MCF 10A (cell line): ENCODE measurements around the gene SLC40A1. TPM values are rescaled to one million over a fixed set of nuclear protein-coding genes. Genes with fewer than 3 reads are reported as not detected.

Experiments used
- BruUV-seq: library from RNA; stranded (reverse); fragments of 400-500 nt; replicated peaks from 2 replicates; lab custom pipeline; 2021; lab: Mats Ljungman, UMichigan
- CTCF ChIA-PET: fragments of 300-600 bp; sonication (Branson Sonifier 250); formaldehyde crosslinking; extraction: SDS; loops from one replicate; lab custom pipeline; 2021; ENCODE audit warnings: antibody characterized with exemption, inconsistent platforms; lab: Yijun Ruan, JAX
- POLR2A ChIA-PET: fragments of 300-600, 350-650 bp; sonication (Branson Sonifier 250); formaldehyde crosslinking; extraction: SDS; loops from one replicate; lab custom pipeline; 2020; ENCODE audit warnings: antibody characterized with exemption, inconsistent platforms; lab: Yijun Ruan, JAX
- DNase-seq: peaks from one replicate; pipeline ENCODE4 v3.0.0-alpha.2; 2018; ENCODE audit not compliant: unreplicated experiment
- H3K27ac Mint-ChIP-seq: one replicate; pipeline ENCODE4 v1.8.0; 2022; ENCODE audit warnings: mild to moderate bottlenecking, low read depth, mixed read lengths; ENCODE audit not compliant: unreplicated experiment
- H3K27me3 Mint-ChIP-seq: one replicate; pipeline ENCODE4 v1.8.0; 2022; ENCODE audit warnings: mixed read lengths; ENCODE audit not compliant: insufficient read depth, unreplicated experiment
- H3K36me3 Mint-ChIP-seq: one replicate; pipeline ENCODE4 v1.8.0; 2022; ENCODE audit warnings: mild to moderate bottlenecking, moderate library complexity, mixed read lengths; ENCODE audit not compliant: insufficient read depth, unreplicated experiment
- H3K4me1 Mint-ChIP-seq: one replicate; pipeline ENCODE4 v1.8.0; 2022; ENCODE audit warnings: mixed read lengths; ENCODE audit not compliant: insufficient read depth, unreplicated experiment
- H3K4me3 Mint-ChIP-seq: one replicate; pipeline ENCODE4 v1.8.0; 2022; ENCODE audit warnings: mild to moderate bottlenecking, moderate library complexity, mixed read lengths; ENCODE audit not compliant: unreplicated experiment
- H3K9me3 Mint-ChIP-seq: one replicate; pipeline ENCODE4 v1.8.0; 2022; ENCODE audit warnings: mixed read lengths; ENCODE audit not compliant: unreplicated experiment
- intact Hi-C: fragments of 100-400 bp; cut with micrococcal nuclease; formaldehyde crosslinking; loops from 2 replicates; pipeline ENCODE4 v1.14.1; 2022
- total RNA-seq: library from RNA; stranded (reverse); gene quantifications from 2 replicates; pipeline ENCODE4 v1.2.3, GENCODE V29; 2022
- TF ChIP-seq, protein P1 (sequence below): fragments of 200-600 bp; IDR thresholded peaks from one replicate; pipeline ENCODE4 v1.8.0; 2022; ENCODE audit warnings: antibody characterized with exemption, mild to moderate bottlenecking; ENCODE audit not compliant: unreplicated experiment

Gene SLC40A1
- total RNA-seq, 1 experiment from 2014 or later, result not detected

DNA sequence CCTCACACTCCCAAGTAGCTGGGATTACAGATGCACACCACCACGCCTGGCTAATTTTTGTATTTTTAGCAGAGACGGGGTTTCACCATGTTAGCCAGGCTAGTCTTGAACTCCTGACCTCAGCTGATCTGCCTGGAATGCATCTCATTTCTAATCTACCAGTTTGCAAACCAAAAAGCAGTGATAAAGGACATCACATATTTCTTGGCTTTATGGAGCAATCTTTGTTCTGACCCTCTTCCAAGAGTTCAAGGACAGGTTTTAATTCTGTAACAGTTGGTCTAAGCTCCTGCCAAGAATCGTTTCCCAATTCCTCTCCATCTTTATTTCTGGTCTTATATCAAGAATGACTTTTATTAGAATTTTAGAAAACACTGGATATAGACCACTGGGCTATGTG is 67.7 kb downstream of the SLC40A1 start:
- Mint-ChIP-seq H3K27ac (no peak overlapping the region), H3K4me1 (no peaks in the 10 kb centered on the region), H3K36me3 (no peaks in the 10 kb centered on the region), H3K9me3 (peaks cover 6% of the 10 kb centered on the region), H3K27me3 (no peaks in the 10 kb centered on the region), H3K4me3 (no peak overlapping the region)
- no peak for DNase-seq
- BruUV-seq, result no TSS peak
- TF ChIP-seq, protein P1, sequence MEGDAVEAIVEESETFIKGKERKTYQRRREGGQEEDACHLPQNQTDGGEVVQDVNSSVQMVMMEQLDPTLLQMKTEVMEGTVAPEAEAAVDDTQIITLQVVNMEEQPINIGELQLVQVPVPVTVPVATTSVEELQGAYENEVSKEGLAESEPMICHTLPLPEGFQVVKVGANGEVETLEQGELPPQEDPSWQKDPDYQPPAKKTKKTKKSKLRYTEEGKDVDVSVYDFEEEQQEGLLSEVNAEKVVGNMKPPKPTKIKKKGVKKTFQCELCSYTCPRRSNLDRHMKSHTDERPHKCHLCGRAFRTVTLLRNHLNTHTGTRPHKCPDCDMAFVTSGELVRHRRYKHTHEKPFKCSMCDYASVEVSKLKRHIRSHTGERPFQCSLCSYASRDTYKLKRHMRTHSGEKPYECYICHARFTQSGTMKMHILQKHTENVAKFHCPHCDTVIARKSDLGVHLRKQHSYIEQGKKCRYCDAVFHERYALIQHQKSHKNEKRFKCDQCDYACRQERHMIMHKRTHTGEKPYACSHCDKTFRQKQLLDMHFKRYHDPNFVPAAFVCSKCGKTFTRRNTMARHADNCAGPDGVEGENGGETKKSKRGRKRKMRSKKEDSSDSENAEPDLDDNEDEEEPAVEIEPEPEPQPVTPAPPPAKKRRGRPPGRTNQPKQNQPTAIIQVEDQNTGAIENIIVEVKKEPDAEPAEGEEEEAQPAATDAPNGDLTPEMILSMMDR, result no peak
- intact Hi-C loops, result no loop called here
- CTCF ChIA-PET, result no interaction called here
- POLR2A ChIA-PET, result no interaction called here

- H3K36me3 Mint-ChIP-seq, result no peaks in the 10 kb centered on the region
- H3K27ac Mint-ChIP-seq, result no peak overlapping the region
- no peak for DNase-seq
- no TSS peak for BruUV-seq
- no peaks in the 10 kb centered on the region for H3K27me3 Mint-ChIP-seq
- H3K9me3 Mint-ChIP-seq, result peaks cover 6% of the 10 kb centered on the region
- ChIA-PET POLR2A (no interaction called here), CTCF (no interaction called here)
- H3K4me3 Mint-ChIP-seq, result no peak overlapping the region
- intact Hi-C loops, result no loop called here
- no peaks in the 10 kb centered on the region for H3K4me1 Mint-ChIP-seq
- TF ChIP-seq, protein P1, result no peak
Observed at GRCh38 chr2:189511960-189512319, 68.6 kb downstream of the SLC40A1 start.

DNA sequence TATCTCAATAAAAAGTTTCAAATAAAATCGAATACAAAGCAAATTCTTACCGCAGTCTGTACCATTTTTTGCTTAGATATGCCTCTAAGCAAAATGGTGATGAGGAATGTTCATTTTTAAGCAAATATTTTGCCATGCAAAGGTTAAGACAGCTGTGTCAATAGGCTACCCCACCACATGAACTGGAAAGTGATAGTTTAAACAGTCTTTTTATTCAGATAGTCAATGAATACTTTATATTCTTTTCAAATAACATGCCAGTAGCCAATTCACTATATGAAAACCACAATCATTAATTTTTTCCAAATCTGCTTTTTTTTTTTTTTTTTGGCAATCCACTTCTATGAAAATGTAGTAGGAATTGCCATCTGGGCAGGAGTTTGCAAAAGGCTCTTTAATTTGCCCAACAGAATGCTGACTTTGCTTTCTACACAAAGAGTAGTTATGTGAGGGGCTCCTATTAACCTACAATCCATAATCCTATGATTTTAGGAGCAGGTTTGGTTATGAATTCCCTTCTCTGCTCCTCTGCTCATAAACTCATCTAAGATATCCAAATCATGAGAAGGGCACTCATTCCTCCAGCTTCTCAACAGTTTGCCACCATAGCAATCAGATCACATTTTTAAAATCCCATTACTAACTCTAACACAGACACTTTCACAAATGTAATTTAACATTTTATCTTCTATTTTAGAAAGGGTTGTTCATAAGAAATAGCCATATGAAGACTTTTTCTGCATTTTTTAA is 69.2 kb downstream of the SLC40A1 start:
- no TSS peak for BruUV-seq
- Mint-ChIP-seq H3K4me1 (no peaks in the 10 kb centered on the region), H3K36me3 (no peaks in the 10 kb centered on the region), H3K9me3 (peaks cover 6% of the 10 kb centered on the region), H3K27ac (no peak overlapping the region), H3K4me3 (no peak overlapping the region), H3K27me3 (no peaks in the 10 kb centered on the region)
- ChIA-PET CTCF (interaction anchor here (0.6 kb wide), 2 partner anchors 43 to 117 kb away, joined by 3 read pairs; no protein-coding TSS in a partner anchor), POLR2A (no interaction called here)
- TF ChIP-seq, protein P1, result no peak
- DNase-seq, result no peak
- intact Hi-C loops, result no loop called here

Other genes starting within 250 kb of the SLC40A1 start
- 50.3 and 52.5 TPM in 2 replicates for gene WDR75, start 139.3 kb downstream of the SLC40A1 start, total RNA-seq
- 29.8 and 41.4 TPM in 2 replicates for gene ASNSD1, start 80.7 kb upstream of the SLC40A1 start, total RNA-seq
- gene ANKAR, start 93.9 kb upstream of the SLC40A1 start, total RNA-seq, result 4.6 and 5.1 TPM in 2 replicates
- gene OSGEPL1, start 182.0 kb upstream of the SLC40A1 start, total RNA-seq, result 3.7 and 5.1 TPM in 2 replicates
- 83.0 and 85.1 TPM in 2 replicates for gene ORMDL1, start 203.6 kb upstream of the SLC40A1 start, total RNA-seq
- 38.3 and 50.9 TPM in 2 replicates for gene PMS1, start 203.7 kb upstream of the SLC40A1 start, total RNA-seq